NCI-H2107 (cell line): Measurements from ENCODE around the gene PRDM15.

Experiments
- DNase-seq: peaks from one replicate; lab custom pipeline; 2025; lab: John Stamatoyannopoulos, UW

PRDM15 gene, protein sequence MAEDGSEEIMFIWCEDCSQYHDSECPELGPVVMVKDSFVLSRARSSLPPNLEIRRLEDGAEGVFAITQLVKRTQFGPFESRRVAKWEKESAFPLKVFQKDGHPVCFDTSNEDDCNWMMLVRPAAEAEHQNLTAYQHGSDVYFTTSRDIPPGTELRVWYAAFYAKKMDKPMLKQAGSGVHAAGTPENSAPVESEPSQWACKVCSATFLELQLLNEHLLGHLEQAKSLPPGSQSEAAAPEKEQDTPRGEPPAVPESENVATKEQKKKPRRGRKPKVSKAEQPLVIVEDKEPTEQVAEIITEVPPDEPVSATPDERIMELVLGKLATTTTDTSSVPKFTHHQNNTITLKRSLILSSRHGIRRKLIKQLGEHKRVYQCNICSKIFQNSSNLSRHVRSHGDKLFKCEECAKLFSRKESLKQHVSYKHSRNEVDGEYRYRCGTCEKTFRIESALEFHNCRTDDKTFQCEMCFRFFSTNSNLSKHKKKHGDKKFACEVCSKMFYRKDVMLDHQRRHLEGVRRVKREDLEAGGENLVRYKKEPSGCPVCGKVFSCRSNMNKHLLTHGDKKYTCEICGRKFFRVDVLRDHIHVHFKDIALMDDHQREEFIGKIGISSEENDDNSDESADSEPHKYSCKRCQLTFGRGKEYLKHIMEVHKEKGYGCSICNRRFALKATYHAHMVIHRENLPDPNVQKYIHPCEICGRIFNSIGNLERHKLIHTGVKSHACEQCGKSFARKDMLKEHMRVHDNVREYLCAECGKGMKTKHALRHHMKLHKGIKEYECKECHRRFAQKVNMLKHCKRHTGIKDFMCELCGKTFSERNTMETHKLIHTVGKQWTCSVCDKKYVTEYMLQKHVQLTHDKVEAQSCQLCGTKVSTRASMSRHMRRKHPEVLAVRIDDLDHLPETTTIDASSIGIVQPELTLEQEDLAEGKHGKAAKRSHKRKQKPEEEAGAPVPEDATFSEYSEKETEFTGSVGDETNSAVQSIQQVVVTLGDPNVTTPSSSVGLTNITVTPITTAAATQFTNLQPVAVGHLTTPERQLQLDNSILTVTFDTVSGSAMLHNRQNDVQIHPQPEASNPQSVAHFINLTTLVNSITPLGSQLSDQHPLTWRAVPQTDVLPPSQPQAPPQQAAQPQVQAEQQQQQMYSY

DNA sequence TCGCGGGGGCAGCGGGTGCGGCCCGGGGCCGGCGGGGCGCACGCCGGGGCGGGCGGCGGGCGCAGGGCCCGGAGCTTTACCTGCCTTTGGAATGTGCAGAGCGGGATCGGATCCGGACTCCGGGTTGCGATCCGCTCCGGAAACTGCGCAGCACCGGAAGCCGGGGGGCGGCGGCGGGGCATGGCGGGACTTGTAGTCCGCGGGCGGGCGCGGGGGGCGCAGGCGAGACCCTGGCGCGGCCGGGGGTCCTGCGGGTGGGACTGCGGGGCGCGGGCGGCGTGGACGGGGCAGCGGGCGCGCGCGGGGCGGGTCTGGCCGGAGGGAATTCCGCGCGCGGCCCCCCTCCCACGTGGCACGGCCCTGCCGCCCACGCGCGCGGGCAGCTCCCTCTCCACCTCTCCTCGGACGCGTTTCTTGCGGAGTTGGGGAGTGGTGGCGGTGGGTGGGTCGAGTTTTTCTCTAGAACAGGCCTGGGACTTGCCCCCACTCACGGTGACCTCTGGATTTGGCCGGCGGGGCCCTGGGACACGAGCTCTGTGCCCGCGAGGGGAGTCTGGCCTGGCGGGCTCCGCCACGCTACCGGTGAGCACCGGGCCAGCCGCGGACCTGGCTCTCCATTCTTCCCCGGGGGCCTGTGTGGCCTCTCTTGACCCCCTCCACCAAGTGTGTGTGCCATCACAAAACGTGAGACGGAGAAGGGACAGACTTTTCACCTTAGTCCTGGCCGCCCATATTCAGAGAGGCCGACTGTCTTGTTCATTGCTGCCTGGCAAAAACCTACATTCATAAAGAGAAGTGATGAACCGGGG is at the start of gene PRDM15:
PRDM15 (minus strand) TSS at position 155 of the 809 bp plus-strand sequence. CDS start 18,981 bp downstream, outside the sequence.
- DNase-seq: peak; percentile 80

DNA sequence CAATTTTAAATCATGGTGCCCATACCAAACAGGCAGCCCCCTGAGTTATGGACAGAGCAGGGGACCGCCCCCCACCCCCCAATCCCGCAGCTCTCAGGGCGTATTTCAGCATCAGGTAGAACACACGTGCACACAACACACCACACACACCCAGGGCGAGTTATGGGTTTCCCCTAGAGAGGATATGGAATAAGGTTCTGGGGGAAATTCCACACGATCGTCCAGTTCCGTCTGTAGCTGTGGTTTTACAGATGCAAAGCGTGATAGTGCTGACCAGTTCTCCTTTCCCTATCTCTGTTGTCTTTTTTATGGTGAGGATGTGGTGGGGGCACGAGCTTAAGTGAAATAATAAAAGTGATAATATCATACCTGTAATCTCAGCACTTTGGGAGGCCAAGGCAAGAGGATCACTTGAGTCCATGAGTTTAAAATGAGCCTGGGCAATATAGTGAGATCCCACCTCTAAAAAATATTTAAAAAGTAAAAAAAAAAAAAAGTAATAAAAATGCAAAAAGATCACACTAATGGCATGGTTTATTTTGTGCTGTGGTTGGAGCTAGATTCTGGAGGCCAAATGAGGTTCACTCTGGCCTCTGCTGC is 49.6 kb upstream of the PRDM15 start:
- no peak for DNase-seq

DNA sequence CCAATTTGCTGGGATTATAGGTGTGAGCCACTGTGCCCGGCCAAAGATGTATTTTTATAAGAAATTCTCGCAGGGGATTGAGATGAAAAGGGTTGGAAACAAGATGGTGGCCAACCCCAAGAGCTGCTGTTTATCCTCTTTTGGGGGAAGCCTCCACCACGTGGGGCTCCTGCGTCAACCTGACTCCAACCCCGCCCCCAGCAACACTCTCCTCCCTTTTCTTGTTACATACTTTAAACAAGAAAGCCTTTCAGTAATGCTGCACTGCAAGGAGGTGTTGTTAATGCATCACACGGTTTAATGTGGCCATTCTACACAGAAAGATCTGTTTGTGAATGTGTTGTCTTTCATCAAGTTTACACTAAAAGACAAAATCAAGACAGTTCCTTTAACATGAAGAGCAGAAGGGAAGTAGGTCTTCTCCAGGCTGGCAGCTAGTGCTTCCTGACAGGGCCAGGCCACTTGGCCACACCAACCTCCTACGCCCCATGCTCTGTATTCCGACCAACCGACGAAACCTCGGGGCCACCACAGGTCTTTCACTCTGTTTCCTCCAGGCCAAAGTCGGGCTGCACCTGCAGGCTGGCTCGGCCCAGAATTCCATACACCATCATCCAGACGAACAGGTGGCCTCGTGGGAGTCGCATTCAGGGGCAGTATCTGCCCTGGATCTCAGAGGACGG is 48.7 kb upstream of the PRDM15 start:
- no peak for DNase-seq

DNA sequence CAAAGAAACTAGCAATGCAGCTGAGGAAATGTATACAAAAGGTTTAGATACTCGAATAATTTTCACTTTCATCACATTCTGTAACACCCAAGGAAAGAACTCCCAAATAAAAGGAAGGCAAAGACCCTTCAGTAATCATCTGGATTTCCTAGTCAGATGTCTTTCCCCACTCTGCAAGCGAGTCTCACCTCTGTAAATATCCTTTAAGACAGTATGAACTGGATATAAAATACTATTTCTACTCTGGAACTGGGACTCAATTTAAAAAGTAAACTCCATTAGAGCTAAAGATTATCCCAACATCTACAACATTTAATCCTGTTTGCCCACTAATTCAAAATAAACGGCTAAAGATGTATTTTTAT is 47.6 kb upstream of the PRDM15 start:
- DNase-seq: no peak

DNA sequence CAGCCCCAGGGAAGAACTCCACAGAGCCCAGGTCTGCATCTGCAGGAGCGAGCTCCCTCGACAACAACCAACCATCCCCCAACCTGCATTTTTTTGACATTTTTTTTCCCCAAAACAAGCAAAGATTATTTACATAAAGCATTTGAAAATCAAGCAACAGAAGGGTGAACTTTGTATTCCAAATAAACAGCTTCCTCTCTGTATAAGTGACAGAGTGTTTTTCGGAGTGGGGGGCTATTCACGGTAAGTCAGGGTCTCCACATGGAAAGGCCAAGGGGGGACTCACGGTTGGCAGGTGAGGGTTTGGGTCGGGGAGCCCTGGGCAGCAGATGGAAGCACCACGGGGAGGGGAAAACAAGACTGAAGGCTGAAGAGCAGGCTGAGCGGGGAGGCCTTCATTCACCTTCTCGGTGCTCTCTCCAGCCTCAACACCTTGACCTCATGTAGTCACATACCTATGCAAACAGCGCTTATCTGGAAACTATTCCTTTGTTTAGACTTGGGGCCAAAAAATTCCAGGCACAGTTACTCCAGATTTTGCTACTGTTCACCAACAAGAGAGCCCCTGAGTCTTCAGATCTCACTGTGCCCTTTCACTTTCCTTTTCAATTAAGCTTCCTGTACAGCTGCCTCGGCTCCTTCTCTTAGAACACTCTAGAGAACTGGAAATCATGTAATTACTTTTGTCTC is 47.1 kb upstream of the PRDM15 start:
- peak; percentile 20 for DNase-seq

DNA sequence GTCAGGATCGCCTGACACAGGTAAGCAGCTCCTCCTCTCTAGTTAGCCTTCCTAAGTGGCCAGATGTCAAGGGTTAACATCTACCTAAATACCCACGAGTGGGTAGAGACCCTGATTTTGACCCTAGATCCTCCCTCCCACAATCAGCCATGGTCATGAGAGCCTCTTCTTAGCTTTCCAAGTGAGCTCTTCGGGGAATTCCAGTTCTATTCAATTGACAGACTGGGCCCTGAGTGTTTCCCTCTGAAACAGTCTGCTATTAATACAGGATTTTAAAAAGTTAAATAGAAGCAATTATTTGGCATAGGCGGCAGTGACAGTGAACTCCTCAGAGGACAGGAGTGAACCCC is 46.6 kb upstream of the PRDM15 start:
- no peak for DNase-seq

DNA sequence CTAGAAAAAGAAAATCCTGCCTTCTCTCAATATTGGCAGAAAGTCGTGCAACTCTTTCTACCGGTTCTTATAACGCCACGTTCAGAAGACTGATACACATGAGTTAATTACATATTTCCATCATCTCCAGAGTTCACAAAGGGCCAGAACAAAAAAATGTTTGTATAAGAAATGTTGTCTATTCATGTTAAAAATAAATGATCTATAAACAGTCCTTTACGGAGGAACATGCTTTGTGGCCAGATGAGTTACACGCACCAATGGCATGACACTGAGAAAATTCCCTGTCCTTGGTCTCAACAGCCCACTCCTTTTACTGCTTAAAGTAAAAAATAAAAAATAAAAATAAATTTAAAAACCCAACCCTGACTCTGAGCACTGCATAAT is 45.2 kb upstream of the PRDM15 start:
- DNase-seq: no peak

DNA sequence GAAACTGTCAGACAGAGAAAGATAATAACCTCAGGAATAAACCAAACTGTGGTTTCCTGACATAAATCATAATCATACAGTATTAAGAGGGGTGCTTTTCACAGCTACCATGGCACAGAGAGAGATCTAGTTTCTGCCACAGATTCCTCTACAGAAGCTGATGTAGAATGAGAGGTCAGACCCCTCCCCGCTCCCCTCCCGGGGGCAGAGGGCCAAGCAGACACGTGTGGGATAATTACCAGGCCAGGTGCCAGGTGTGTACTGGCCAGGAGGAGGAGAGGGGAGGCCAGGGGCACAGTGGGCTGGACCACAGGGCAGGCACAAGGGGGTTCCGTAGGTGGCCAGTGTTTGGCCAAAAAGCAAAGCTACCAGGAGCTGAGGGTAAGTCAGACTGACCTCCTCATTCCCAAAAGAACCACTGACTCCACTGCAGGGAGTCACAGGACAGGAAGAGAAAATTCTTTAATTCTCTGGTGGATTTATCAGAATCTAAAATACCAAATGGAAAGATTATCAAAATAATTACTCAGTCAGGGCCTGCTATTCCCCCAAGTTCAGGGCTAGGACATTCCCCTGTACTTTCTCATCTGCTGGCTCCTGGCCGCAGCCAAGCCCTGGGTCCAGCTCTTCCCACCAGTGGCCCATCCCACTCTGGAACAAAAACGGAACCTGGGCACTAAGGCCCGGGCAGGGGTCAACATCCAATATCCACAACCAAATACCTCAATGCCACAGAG is 44.7 kb upstream of the PRDM15 start:
- DNase-seq: no peak

DNA sequence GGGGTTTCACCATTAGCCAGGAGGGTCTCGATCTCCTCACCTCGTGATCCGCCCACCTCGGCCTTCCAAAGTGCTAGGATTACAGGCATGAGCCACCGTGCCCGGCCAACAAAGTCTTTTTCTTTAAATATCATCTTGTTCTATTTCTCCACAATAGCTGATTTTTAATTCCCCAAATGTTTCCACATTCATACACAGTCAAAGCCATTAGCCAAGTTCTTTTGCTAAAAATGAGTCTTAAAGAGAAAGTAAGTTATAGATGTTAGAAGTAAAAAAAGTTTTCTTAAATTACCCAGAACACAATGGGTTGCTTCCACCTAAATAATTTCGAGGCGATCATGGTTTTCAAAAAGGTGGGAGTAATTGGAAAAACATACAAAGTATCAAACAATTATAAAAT is 44.0 kb upstream of the PRDM15 start:
- no peak for DNase-seq

DNA sequence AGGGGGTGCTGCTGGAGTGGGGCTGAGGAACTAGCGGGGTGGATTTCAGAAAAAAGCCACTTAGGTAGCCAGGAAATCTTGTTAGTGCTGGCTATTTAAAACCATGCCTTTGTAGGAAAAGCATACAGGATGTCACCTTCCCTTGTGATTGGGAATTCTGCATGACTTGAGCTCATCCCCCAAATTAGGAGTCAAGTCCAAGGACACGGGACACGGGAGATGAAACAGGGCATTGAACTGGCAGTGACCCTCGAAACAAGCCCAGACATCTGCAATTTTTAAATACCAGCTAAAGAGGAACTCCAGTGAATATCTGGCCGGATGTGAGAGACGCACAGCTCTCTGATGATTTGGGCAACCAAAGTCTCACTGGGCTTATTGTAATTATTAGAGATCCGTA is 41.9 kb upstream of the PRDM15 start:
- no peak for DNase-seq

DNA sequence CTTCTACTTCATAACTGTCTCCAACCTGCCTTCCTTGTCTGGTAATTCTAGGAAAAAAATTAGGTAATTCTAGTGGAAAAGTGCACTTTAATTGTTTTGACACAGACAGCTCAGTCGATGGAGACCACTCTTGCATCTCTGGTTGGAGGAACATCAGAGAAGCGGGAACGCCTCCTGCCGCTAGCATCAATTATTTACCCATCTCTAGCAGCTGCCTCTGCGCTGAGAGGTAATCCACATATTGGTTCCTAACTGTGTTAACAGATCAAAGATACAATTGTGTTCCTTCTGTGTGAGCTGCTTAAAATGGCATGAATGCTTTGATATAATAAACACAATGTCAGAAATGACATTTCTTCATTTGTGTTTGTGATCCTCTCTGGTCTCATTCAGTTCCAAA is 41.3 kb upstream of the PRDM15 start:
- no peak for DNase-seq

DNA sequence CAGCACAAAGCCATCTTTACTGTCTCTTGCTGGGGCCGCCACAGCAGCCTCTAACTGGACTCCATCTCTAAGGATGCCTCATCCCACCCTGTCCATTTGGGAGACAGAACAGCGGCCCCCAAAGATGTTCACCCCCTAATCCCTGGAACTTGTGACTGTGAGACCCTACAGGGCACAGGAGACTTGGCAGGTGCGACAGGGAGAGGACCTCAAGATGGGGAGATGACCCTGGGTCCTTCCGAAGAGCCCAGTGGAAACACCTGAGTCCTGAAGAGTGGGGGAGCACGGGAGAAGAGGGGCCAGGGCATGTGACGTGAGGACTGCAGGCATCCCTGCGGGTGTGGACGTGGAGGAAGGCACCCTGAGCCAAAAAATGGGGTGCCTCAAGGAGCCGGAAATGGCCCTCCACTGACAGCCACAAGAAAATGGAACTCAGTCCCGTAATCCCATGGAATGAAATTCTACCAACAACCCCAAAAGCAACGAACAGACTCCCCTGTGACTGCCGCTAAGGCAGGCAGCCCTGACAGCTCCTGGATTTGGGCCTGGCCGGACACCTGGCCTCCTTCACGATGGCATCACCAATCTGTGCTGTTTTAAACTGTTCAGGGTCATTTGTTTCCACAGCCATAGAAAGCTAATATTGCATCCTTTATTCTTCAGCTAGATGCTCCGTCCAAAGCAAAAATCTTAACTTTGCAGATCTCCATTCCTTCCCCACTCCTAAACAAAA is 40.7 kb upstream of the PRDM15 start:
- no peak for DNase-seq

DNA sequence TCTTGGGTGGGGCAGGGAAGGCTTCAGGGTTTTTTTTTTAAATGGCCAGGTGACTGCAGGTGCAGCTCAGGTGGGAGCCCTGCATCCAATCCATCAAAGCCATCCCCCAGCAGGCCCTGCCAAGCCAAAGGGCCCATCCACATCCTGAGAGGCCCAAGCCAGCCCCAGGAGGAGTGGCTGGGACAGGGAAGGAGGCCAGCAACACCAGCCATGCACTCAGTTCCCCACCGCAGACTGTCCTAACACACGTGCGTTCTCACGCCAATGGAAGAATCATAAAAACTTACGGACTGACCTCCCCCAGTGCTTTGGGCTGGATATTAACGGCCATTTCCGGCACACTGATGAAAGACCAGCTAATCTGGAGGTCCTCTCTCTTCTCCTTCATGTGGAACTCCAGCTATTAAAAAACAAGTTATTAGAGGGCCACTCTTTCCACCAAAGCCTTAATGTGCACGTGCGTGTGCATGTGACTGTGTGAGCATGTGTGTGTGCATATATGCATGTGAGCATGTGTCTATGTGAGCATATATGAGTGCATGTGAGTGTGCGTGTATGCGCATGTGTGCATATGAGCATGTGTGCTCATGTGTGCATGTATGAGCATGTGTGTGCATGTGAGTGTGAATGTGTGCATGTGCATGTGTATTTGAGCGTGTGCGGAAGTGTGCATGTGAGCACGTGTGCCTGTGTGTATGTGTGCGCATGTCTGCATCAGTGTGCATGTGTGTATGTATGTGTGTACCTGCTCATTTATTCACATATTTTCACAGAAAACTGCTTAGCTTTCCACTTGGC is 39.6 kb upstream of the PRDM15 start:
- DNase-seq: no peak

DNA sequence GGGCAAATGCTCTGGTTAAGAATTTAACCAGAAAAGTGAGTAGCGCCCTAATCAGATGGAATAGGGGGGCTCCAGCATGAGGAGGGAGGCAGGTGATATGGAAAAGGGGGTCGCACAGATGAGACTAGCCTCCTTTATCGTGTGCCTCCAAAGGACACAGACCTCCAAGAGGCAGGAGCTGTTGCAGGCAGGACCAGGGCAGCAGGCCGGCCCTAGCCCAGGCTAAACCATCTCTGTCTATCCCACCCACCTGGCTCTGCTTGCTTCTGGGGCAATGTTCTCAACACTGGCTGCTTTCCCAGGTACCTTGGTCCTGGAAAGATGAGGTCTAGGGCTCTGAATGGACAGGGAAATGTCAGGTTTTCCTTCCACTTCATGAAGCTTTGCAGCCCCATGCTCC is 38.4 kb upstream of the PRDM15 start:
- no peak for DNase-seq

DNA sequence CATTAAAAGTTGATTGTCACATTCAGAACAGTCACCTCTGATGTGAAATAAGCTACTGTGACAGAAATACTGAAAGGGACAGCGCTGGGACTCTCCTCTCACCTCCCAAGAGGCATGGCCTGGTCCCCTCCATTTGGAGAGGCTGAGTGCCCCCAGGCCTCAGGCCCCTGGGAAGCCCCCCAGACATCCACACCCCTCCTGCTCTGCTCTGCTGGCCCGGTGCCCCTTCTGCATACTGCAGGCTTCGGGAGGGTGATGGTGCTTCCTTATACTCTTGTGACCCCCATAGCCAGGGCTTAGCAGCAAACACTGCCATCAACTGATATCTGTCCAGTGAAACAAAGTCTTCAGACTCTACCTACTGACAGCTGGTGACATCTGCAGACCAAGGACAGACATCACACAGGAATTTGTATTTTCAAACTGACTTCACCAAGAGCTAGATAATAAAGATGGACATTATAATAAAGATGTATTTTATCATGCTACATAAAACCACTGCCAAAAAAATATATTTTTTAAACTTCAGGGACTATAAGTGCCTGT is 37.8 kb upstream of the PRDM15 start:
- no peak for DNase-seq

DNA sequence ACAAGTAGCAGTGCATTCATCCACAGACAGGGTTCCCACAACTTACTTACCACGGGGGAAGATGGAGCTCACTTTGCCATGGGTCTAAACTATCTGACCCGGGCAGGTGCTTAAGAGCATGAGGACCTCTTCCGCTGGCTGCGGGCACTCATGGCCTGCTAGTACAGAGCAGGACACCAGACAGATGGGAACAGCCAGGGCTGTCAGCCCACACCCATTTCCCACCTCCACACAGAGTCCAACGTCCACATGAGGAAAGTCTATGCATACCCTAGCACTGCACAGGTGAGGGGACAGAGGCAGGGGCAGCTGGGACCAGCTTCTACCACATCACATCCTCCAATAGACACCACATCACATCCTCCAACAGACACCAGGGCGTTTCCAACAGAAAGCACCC is 35.8 kb upstream of the PRDM15 start:
- no peak for DNase-seq

DNA sequence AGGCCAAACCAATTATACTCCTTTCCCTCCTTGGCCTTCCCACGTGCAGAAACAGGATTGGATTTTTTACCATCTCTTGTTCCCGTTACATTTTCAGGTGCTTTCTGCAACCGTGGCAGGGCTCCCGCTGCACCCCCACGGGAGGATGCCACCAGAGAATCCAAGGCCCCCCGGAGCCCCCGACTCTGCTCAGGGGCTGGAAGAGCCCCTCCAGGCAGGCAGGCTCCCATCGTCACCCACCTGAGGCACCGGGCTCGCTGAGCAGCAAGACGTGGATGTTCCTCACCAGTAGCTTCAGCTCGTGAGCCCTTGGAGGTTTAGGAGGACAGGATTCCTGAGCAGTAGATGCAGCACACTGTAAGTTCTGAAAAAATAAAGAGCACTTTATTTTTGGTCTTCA is 35.2 kb upstream of the PRDM15 start:
- DNase-seq: no peak

DNA sequence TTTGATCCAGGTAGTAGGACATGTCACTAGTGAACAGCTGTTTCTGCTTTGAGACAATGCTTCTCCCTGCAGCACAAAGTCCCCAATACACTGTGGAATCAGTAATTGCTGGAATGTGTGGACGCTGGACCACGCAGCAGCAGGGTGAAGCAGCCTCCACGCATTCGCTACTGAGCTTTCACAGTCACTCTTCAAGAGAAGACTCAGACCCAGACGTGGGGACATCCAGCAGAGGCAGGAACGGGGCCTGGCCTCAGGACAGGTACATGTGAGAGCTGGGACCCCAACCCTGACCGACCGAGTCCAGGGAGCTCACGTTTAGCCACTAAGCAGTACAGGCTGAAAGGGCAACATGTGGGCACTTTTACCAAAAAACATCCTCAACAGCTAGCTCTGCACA is 34.1 kb upstream of the PRDM15 start:
- DNase-seq: no peak
